HepG2 (cell line): ENCODE data around the gene SFT2D2. TPM values are rescaled to one million over a fixed set of nuclear protein-coding genes. Genes with fewer than 3 reads are reported as not detected.

Source experiments
- ATAC-seq: fragments of 200-7000 bp; cut with Tn5 transposase; 3 replicates; pipeline ENCODE4 v1.9.1; 2020; ENCODE audit warnings: mild to moderate bottlenecking, moderate library complexity
- BruUV-seq: library from RNA; stranded (reverse); fragments of 400-500 nt; replicated peaks from 2 replicates; lab custom pipeline; 2021; lab: Mats Ljungman, UMichigan
- CTCF ChIA-PET: fragments of 300-600 bp; formaldehyde crosslinking; extraction: SDS; loops from one replicate; lab custom pipeline; 2021; ENCODE audit warnings: low total read pairs, inconsistent platforms, low intra/inter-chr PET ratio; lab: Yijun Ruan, JAX
- POLR2A ChIA-PET: fragments of 350-600 bp; sonication (Branson Sonifier 250); formaldehyde crosslinking; loops from one replicate; lab custom pipeline; 2020; ENCODE audit warnings: antibody characterized with exemption, inconsistent platforms; lab: Yijun Ruan, JAX
- DNase-seq: peaks from one replicate; pipeline ENCODE4 v3.0.0-alpha.2; 2015; ENCODE audit warnings: low spot score
- FAIRE-seq: peaks from 3 replicates; lab custom pipeline; 2011; peaks lifted over from hg19 to GRCh38; lab: Jason Lieb, UNC
- H2AFZ ChIP-seq: one replicate; pipeline ENCODE4 v1.6.1; 2011; ENCODE audit warnings: low read length, inconsistent platforms
- H3K27ac ChIP-seq: fragments of 300-600 bp; 3 replicates; pipeline ENCODE4 v1.8.0; 2011; ENCODE audit warnings: mixed run types, mild to moderate bottlenecking, mixed read lengths, low read length, inconsistent platforms; ENCODE audit not compliant: insufficient read depth; ENCODE audit errors: extremely low read length
- H3K27me3 ChIP-seq, 2 experiments: fragments of 200-600 bp in 1 of 2; 2 replicates in 1 of 2; 3 replicates in 1 of 2; pipeline versions ENCODE4 v1.6.0 to v1.8.0; 2011; ENCODE audit warnings: low read length in 2 of 2, mild to moderate bottlenecking in 2 of 2, moderate library complexity in 2 of 2, inconsistent platforms in 1 of 2; ENCODE audit not compliant: insufficient read depth in 2 of 2, control insufficient read depth in 1 of 2
- H3K36me3 ChIP-seq, 2 experiments: fragments of 200-600 bp in 1 of 2; replicated peaks in 1 of 2; 2 replicates in 1 of 2; 3 replicates in 1 of 2; pipeline versions ENCODE4 v1.5.1 to v1.8.0; 2011; ENCODE audit warnings: low read length in 2 of 2, inconsistent platforms in 1 of 2; ENCODE audit not compliant: insufficient read depth in 2 of 2, control insufficient read depth in 1 of 2
- H3K4me1 ChIP-seq: 2 replicates; pipeline ENCODE4 v1.5.1; 2012; ENCODE audit warnings: low read length, inconsistent platforms; ENCODE audit not compliant: insufficient read depth
- H3K4me2 ChIP-seq: 2 replicates; pipeline ENCODE4 v1.6.0; 2011; ENCODE audit warnings: low read depth, low read length, inconsistent platforms
- H3K4me3 ChIP-seq, 3 experiments: fragments of 200-600 bp in 1 of 3; sonication (generic), shearing (Covaris generic) in 1 of 3; replicated peaks in 1 of 3; 2 replicates each; pipeline ENCODE4 v1.5.1; 2011 to 2016; ENCODE audit warnings: low read length in 3 of 3, inconsistent platforms in 2 of 3, low read depth in 2 of 3, mild to moderate bottlenecking in 2 of 3, control low read depth in 1 of 3, mixed read lengths in 1 of 3; ENCODE audit not compliant: insufficient read depth in 1 of 3
- H3K79me2 ChIP-seq: one replicate; pipeline ENCODE4 v1.6.1; 2011; ENCODE audit warnings: low read length, inconsistent platforms; ENCODE audit not compliant: insufficient read depth
- H3K9ac ChIP-seq: 2 replicates; pipeline ENCODE4 v1.6.0; 2011; ENCODE audit warnings: mild to moderate bottlenecking, low read depth, low read length, inconsistent platforms; ENCODE audit not compliant: insufficient read depth
- H3K9me3 ChIP-seq: 2 replicates; pipeline ENCODE4 v1.5.1; 2012; ENCODE audit warnings: mild to moderate bottlenecking, low read length
- H4K20me1 ChIP-seq: 2 replicates; pipeline ENCODE4 v1.6.0; 2011; ENCODE audit warnings: inconsistent platforms, mild to moderate bottlenecking, low read length, moderate library complexity; ENCODE audit not compliant: insufficient read depth
- EP300 ChIP-seq, 3 experiments: sonication (generic) in 1 of 3; formaldehyde crosslinking in 1 of 3; IDR thresholded peaks; 2 replicates each; pipeline versions ENCODE4 v1.5.1 to v1.6.1; 2011 to 2020; ENCODE audit warnings: low read depth in 2 of 3, low read length in 2 of 3, borderline replicate concordance in 1 of 3, improper control_type of control experiment in 1 of 3, mild to moderate bottlenecking in 1 of 3, missing genetic modification reagents in 1 of 3, moderate library complexity in 1 of 3
- FOSL2 ChIP-seq: sonication (generic); formaldehyde crosslinking; IDR thresholded peaks from 2 replicates; pipeline ENCODE4 v1.4.0; 2020; ENCODE audit warnings: missing genetic modification reagents
- HMG20B ChIP-seq: conservative IDR thresholded peaks from 2 replicates; pipeline ENCODE4 v1.6.1; 2016; ENCODE audit warnings: missing genetic modification reagents, missing compliant biosample characterization
- KDM1A ChIP-seq: IDR thresholded peaks from 2 replicates; pipeline ENCODE4 v1.6.1; 2016; ENCODE audit warnings: missing compliant biosample characterization
- KLF9 ChIP-seq: IDR thresholded peaks from 2 replicates; pipeline ENCODE4 v1.6.1; 2016; ENCODE audit warnings: low read depth
- MAFK ChIP-seq, 2 experiments: IDR thresholded peaks in 1 of 2; conservative IDR thresholded peaks in 1 of 2; 2 replicates each; pipeline ENCODE4 v1.6.1; 2011; ENCODE audit warnings: improper control_type of control experiment in 2 of 2, low read length in 2 of 2
- POLR2AphosphoS5 ChIP-seq: IDR thresholded peaks from 2 replicates; pipeline ENCODE4 v1.6.1; 2012; ENCODE audit warnings: low read depth, low read length
- POLR2G ChIP-seq: fragments of 200-400 bp; formaldehyde crosslinking; IDR thresholded peaks from 2 replicates; pipeline ENCODE4 v1.6.1; 2018; ENCODE audit warnings: mild to moderate bottlenecking, low read depth, low read length, moderate library complexity
- REXO4 ChIP-seq: sonication (generic); formaldehyde crosslinking; IDR thresholded peaks from 2 replicates; pipeline ENCODE4 v1.8.0; 2022; ENCODE audit warnings: missing genetic modification reagents, mild to moderate bottlenecking, borderline replicate concordance
- SALL2 ChIP-seq: sonication (generic); formaldehyde crosslinking; IDR thresholded peaks from 2 replicates; pipeline ENCODE4 v1.8.1; 2023; ENCODE audit warnings: mild to moderate bottlenecking, missing genetic modification reagents, inconsistent platforms
- SOX6 ChIP-seq, 2 experiments: fragments of 450-650 bp in 1 of 2; sonication (generic) in 1 of 2; formaldehyde crosslinking in 1 of 2; IDR thresholded peaks; 2 replicates each; pipeline versions ENCODE4 v1.4.0 to v1.6.1; 2017 to 2020; ENCODE audit warnings: antibody characterized with exemption in 1 of 2, mild to moderate bottlenecking in 1 of 2, missing genetic modification reagents in 1 of 2
- SRSF1 ChIP-seq: fragments of 200-400 bp; formaldehyde crosslinking; optimal IDR thresholded peaks from 2 replicates; pipeline ENCODE3; 2017; ENCODE audit warnings: mild to moderate bottlenecking, low read depth, low read length, moderate library complexity
- STAT5B ChIP-seq: sonication (generic); formaldehyde crosslinking; IDR thresholded peaks from 2 replicates; pipeline ENCODE4 v1.4.0; 2020; ENCODE audit warnings: missing genetic modification reagents
- U2AF2 ChIP-seq: fragments of 200-400 bp; formaldehyde crosslinking; IDR thresholded peaks from 2 replicates; pipeline ENCODE4 v1.6.1; 2017; ENCODE audit warnings: low read depth, mild to moderate bottlenecking, low read length
- ZNF576 ChIP-seq: sonication (generic); formaldehyde crosslinking; IDR thresholded peaks from 2 replicates; pipeline ENCODE4 v1.4.0; 2020; ENCODE audit warnings: mild to moderate bottlenecking, missing genetic modification reagents
- ZNF784 ChIP-seq: sonication (generic); formaldehyde crosslinking; IDR thresholded peaks from 2 replicates; pipeline ENCODE4 v1.5.1; 2020; ENCODE audit warnings: missing genetic modification reagents, mild to moderate bottlenecking, borderline replicate concordance
- ZSCAN31 ChIP-seq: sonication (generic); formaldehyde crosslinking; IDR thresholded peaks from 2 replicates; pipeline ENCODE4 v1.5.0; 2020; ENCODE audit warnings: low read depth, mild to moderate bottlenecking, missing genetic modification reagents
- ZSCAN5A ChIP-seq: sonication (generic); formaldehyde crosslinking; IDR thresholded peaks from 2 replicates; pipeline ENCODE4 v1.8.0; 2022; ENCODE audit warnings: mild to moderate bottlenecking, missing genetic modification reagents, borderline replicate concordance
- WGBS: methylation state at CpG from one replicate; pipeline ENCODE4 v1.1.6; 2017; ENCODE audit warnings: low lambda C conversion rate; 5-methylcytosine and 5-hydroxymethylcytosine counted together
- in situ Hi-C: cut with HindIII; loops from 2 replicates; pipeline ENCODE4 v1.10.0; 2017; ENCODE audit warnings: low pct_unique_long_range_greater_than_20kb; ENCODE audit not compliant: extremely low pct_ligation_motif_present
- intact Hi-C: fragments of 100-400 bp; cut with micrococcal nuclease; formaldehyde crosslinking; loops from one replicate; pipeline ENCODE4 v1.10.0; 2022; ENCODE audit not compliant: unreplicated experiment
- polyA plus RNA-seq, 8 experiments: library from polyadenylated mRNA; depleted of rRNA in 3 of 8; stranded (reverse) in 7 of 8; unstranded in 1 of 8; fragments of >200 nt; fragmentation: Illumina TruSeq in 4 of 8; extraction: Trizol in 4 of 8; gene quantifications; 2 replicates each; pipeline versions ENCODE4 v1.2.1 to v1.2.3, GENCODE V29; 2011 to 2016; ENCODE audit warnings: low read depth in 4 of 8, missing spikeins in 1 of 8, mixed read lengths in 1 of 8; ENCODE audit not compliant: insufficient read depth in 1 of 8
- total RNA-seq, 5 experiments: library from RNA; depleted of rRNA; stranded (reverse); fragments of >200 nt; fragmentation: Illumina TruSeq; extraction: Trizol; gene quantifications; 2 replicates each; pipeline ENCODE4 v1.2.3, GENCODE V29; 2016; ENCODE audit warnings: low read depth in 1 of 5

SFT2D2 gene
- total and polyA plus RNA-seq, 2 of the 13 experiments (the other 11 are each of a cell fraction or from before 2014, with no cell fraction given), result 10.0 to 28.8 TPM

DNA sequence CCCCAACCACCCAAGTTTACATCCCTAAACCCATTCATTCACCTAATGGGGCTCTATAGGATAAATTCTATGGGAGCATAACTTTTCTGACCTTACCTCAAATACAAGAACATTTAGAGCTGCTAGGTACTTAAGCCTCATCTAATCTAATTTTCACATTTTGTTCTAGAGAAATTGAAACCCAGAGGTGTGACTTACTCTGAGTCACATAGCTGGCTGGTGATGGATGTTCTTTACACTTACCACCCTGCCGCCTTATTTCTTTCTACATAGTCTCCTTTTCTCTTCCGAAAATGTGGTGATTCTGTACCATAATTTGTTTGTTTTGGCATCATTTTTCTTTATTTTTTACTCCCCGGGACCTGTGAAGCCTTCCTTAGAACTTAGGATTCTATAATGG, 26.7 kb upstream of the SFT2D2 start (continued):
- TF ChIP-seq POLR2G (no peak), ZNF784 (CRISPR knock-in tag) (no peak), SRSF1 (no peak), KLF9 (CRISPR knock-in tag) (no peak)

- H3K79me2 ChIP-seq, result no peaks in the 10 kb centered on the region
- ChIA-PET CTCF (no interaction called here), POLR2A (no interaction called here)
- FAIRE-seq, result peak; percentile 90
- intact Hi-C loops, result no loop called here
- peak; percentile 85 for DNase-seq
- no peak overlapping the region for H2AFZ ChIP-seq
- no peaks in the 10 kb centered on the region for H3K27me3 ChIP-seq
- H3K4me3 ChIP-seq, result no peak overlapping the region
- ATAC-seq, result peak; percentile 98
- 0 out of 2 replicates have a peak overlapping the region, but pooled peaks have one; percentile 14 for H3K4me2 ChIP-seq
- no TSS peak for BruUV-seq
- in situ Hi-C loops, result no loop called here
- peaks cover 16% of the 10 kb centered on the region for H3K4me1 ChIP-seq
- no peaks in the 10 kb centered on the region for H4K20me1 ChIP-seq
- H3K9ac ChIP-seq, result no peak overlapping the region
- no peaks in the 10 kb centered on the region for H3K9me3 ChIP-seq
- 8% methylated on average over 1 of the region's 1 CpG for WGBS
- H3K36me3 ChIP-seq, result peaks cover 0 to 8% of the 10 kb centered on the region in 2 experiments; a peak in 3 of 5 replicates
- peak overlapping the region; percentile 51 for H3K27ac ChIP-seq
- no peak for TF ChIP-seq STAT5B (CRISPR knock-in tag)
- TF ChIP-seq POLR2AphosphoS5, result no peak
- no peak for TF ChIP-seq ZSCAN31
- TF ChIP-seq ZNF576 (CRISPR knock-in tag), result no peak
- no peak for TF ChIP-seq U2AF2
- 0 out of 2 replicates have a peak, but pooled peaks have one; percentile 33 for TF ChIP-seq SALL2 (CRISPR knock-in tag)
- TF ChIP-seq REXO4 (CRISPR knock-in tag), result no peak
- TF ChIP-seq HMG20B (CRISPR knock-in tag), result 0 out of 2 replicates have a peak, but pooled peaks have one; percentile 47
- peak; percentile 64 to 79; a peak in 2 of 4 replicates for TF ChIP-seq EP300 (IDR thresholded peaks at IDR 0.05; ENCODE audit: low read depth in 2 of 2, low read length in 2 of 2)
- no peak for TF ChIP-seq EP300 (CRISPR knock-in tag; IDR thresholded peaks at IDR 0.05; ENCODE audit: borderline replicate concordance)
- peak; percentile 54 for TF ChIP-seq FOSL2 (CRISPR knock-in tag)
- TF ChIP-seq ZSCAN5A (CRISPR knock-in tag), result 0 out of 2 replicates have a peak, but pooled peaks have one; percentile 68
- 0 out of 2 replicates have a peak, but pooled peaks have one; percentile 8 for TF ChIP-seq KDM1A (CRISPR knock-in tag)
- no peak for TF ChIP-seq SOX6 (IDR thresholded peaks at IDR 0.05)
- TF ChIP-seq SOX6 (CRISPR knock-in tag; IDR thresholded peaks at IDR 0.05), result peak; percentile 97
- TF ChIP-seq MAFK (conservative IDR thresholded peaks at IDR 0.05 in 1 of 2, IDR thresholded peaks at IDR 0.05 in 1 of 2; ENCODE audit: low read length in 2 of 2), result peak in 1 of 2 experiments; percentile 36; a peak in 1 of 4 replicates
Measured at GRCh38 chr1:168202941-168203654, 22.7 kb upstream of the SFT2D2 start.
